Epithelial cell of proximal tubule (primary cell): ENCODE measurements around the gene LYRM4. TPM values are rescaled to one million over a fixed set of nuclear protein-coding genes. Genes with fewer than 3 reads are reported as not detected.
A peak's percentile ranks its signal among the peaks of the same experiment; 100 is the strongest.

Source experiments
- DNase-seq: peaks from one replicate; pipeline ENCODE4 v3.0.0-alpha.2; 2011; ENCODE audit warnings: low read depth
- H3K4me3 ChIP-seq: 2 replicates; pipeline ENCODE4 v1.5.1; 2011; ENCODE audit warnings: low read depth, mild to moderate bottlenecking, low read length
- total RNA-seq: library from RNA; depleted of rRNA; stranded (reverse); fragments of >200 nt; gene quantifications from 2 replicates; pipeline ENCODE4 v1.2.3, GENCODE V29; 2015
- TF ChIP-seq, protein P1 (sequence below): conservative IDR thresholded peaks from 2 replicates; pipeline ENCODE4 v1.5.1; 2012; ENCODE audit warnings: low read depth, mild to moderate bottlenecking, low read length

Gene LYRM4
- total RNA-seq, 1 donor from 2014 or later = 17.8 TPM

DNA sequence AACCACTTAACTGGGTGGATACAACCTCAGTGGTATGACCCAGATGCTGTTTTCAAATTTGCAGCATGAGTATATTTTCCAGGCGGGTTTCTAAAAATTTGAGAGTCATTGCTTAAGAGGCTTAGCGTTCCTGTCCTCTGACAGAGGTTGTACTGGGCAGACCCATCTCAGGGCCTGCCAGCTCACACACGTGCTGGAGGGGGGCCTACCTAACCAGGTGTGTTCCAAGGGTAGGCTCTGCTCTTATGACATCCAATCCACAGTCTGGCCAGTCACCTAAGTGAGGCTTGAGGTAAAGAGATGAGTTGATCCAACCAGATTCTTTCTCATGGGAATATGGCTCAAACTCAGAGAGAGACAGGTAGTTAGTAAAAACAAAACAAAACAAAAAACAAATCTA lies 1.3 kb downstream of the LYRM4 start:
- TF ChIP-seq, protein P1, sequence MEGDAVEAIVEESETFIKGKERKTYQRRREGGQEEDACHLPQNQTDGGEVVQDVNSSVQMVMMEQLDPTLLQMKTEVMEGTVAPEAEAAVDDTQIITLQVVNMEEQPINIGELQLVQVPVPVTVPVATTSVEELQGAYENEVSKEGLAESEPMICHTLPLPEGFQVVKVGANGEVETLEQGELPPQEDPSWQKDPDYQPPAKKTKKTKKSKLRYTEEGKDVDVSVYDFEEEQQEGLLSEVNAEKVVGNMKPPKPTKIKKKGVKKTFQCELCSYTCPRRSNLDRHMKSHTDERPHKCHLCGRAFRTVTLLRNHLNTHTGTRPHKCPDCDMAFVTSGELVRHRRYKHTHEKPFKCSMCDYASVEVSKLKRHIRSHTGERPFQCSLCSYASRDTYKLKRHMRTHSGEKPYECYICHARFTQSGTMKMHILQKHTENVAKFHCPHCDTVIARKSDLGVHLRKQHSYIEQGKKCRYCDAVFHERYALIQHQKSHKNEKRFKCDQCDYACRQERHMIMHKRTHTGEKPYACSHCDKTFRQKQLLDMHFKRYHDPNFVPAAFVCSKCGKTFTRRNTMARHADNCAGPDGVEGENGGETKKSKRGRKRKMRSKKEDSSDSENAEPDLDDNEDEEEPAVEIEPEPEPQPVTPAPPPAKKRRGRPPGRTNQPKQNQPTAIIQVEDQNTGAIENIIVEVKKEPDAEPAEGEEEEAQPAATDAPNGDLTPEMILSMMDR = no peak
- DNase-seq = no peak
- H3K4me3 ChIP-seq = peak overlapping the region; percentile 84

DNA sequence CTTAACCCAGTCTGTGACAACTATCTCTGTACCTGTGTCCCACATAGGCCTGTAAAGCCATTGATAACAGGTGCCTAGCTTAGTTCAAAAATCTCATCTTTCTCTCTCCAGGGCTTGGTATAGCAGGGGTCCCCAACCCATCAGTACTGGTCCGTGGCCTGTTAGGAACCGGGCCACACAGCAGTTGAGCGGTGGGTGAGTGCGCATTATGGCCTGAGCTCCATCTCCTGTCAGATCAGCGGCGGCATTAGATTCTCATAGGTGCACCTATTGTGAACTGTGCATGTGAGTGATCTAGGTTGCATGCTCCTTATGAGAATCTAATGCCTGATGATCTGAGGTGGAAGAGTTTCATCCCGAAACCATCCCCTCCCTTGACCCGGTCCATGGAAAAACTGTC lies 3.4 kb downstream of the LYRM4 start:
- H3K4me3 ChIP-seq = no peak overlapping the region
- no peak for DNase-seq
- TF ChIP-seq, protein P1 = no peak

DNA sequence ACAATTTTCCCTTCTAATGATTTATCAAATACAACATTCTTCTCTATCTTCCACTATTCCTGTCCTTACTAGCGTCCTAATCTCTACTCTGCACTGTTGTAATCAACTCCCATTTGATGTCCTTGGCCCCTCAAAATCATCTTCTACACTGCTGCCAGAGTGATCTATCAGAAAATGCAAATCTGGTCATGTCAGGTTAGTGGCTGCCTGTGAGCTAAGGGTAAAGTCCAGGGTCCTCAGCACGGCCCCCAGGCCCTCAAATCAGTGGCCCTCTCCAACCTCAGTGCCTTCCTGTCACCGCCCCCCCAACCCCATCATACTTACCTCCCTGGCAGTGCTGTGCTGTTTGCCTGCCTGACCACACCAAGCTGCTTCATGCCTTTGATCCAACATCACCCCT lies 3.8 kb downstream of the LYRM4 start:
- TF ChIP-seq, protein P1 = no peak
- DNase-seq = no peak
- H3K4me3 ChIP-seq = no peak overlapping the region

DNA sequence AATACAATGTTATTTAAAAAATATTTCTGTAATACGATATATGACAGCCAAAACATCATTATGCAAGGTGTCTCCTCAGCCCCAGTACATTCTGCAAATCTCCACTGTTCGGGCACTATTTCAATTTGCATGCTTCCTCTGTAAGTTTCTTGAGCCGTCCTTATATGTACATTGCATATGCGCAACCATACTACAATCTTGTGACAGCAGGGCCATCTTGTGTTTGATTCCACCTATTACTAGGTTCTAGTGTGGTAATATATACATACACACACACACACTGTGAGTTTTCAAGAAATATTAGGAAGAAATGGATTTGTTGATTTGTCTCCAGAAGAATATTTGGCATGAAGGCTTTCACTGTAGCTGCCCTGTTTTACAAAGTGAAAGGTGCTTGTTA lies 9.8 kb downstream of the LYRM4 start:
- no peak for DNase-seq
- H3K4me3 ChIP-seq = no peak overlapping the region
- TF ChIP-seq, protein P1 = no peak

DNA sequence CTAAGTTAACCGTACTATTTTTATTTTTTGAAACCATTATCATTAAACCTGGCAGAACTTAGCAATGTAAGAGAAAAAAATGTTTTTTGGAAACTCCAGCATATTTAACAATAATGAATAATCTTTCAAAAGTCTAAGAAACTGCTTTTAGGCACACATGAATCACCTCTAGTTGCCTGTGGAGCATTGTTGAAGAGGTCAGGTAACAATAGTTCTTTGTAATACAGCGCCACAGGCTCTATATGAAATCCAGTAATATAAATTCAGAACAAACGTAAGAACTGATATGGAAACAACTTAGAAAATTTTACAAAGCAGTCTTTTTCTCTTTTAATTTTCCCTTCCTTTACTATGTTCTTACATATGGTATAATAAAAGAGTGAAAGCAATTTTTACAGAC lies 10.3 kb downstream of the LYRM4 start:
- no peak for DNase-seq
- TF ChIP-seq, protein P1 = no peak
- no peak overlapping the region for H3K4me3 ChIP-seq

DNA sequence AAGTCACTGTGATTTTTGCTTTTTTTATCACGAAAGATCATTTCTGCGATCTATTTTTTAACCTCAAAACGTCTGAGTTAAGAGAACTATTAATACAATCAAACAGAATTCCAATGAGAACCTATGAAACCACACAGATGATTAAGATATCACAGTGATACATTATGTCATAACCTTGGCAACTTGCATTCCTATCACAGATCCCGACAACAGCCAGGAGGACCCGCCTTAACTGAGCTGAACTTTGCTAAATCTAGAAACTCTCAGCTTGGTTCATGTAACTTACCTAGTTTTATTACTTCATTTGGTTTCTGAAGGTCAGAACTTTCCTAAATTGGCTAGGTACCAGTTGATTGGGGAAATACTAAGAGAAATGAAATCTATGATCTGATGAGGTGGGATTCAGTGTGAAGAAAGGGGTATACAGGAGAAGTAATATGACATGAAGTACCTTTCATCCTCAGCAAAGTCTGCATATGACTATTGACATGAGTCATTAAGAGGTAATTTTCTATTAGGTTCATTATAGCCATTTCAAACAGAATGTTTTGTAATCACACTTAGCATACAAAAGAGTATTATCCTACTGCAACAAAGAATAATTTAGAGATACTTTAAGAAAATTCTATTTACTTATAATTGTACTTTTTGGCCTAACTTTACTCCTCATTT lies 11.2 kb downstream of the LYRM4 start:
- no peak for DNase-seq
- TF ChIP-seq, protein P1 = no peak
- H3K4me3 ChIP-seq = no peak overlapping the region
